HG02884 (cell line): ENCODE measurements around the gene AGAP1.

Experiments
- ATAC-seq: cut with Tn5 transposase; IDR thresholded peaks from one replicate; pipeline ENCODE4 v1.9.1; 2021; ENCODE audit warnings: mild to moderate bottlenecking, moderate library complexity; ENCODE audit not compliant: unreplicated experiment

AGAP1 gene

GRCh38 chr2:236008857-236009256 is 515.0 kb downstream of the AGAP1 start:
- ATAC-seq = no peak

- ATAC-seq = no peak
Measured at GRCh38 chr2:236010920-236011685, 517.3 kb downstream of the AGAP1 start.

GRCh38 chr2:236012155-236012554 is 518.3 kb downstream of the AGAP1 start:
- no peak for ATAC-seq

- ATAC-seq = no peak
Measured at GRCh38 chr2:236014408-236015131, 520.7 kb downstream of the AGAP1 start.

- no peak for ATAC-seq
Measured at GRCh38 chr2:236015171-236015570, 521.3 kb downstream of the AGAP1 start.

GRCh38 chr2:236016496-236016895 is 522.7 kb downstream of the AGAP1 start:
- no peak for ATAC-seq

GRCh38 chr2:236017446-236017845 is 523.6 kb downstream of the AGAP1 start:
- no peak for ATAC-seq

- no peak for ATAC-seq
Measured at GRCh38 chr2:236019434-236019833, 525.6 kb downstream of the AGAP1 start.

GRCh38 chr2:236021499-236022057 is 527.7 kb downstream of the AGAP1 start:
- ATAC-seq = no peak

GRCh38 chr2:236022128-236022527 is 528.3 kb downstream of the AGAP1 start:
- no peak for ATAC-seq

- no peak for ATAC-seq
Measured at GRCh38 chr2:236025892-236026291, 532.0 kb downstream of the AGAP1 start.

GRCh38 chr2:236026841-236027240 is 533.0 kb downstream of the AGAP1 start:
- ATAC-seq = no peak

- no peak for ATAC-seq
Measured at GRCh38 chr2:236028066-236028465, 534.2 kb downstream of the AGAP1 start.

GRCh38 chr2:236033462-236033861 is 539.6 kb downstream of the AGAP1 start:
- no peak for ATAC-seq

- no peak for ATAC-seq
Measured at GRCh38 chr2:236034974-236035373, 541.1 kb downstream of the AGAP1 start.

- ATAC-seq = no peak
Measured at GRCh38 chr2:236036045-236036444, 542.2 kb downstream of the AGAP1 start.

GRCh38 chr2:236038096-236038495 is 544.3 kb downstream of the AGAP1 start:
- ATAC-seq = no peak

GRCh38 chr2:236040600-236041328 is 546.9 kb downstream of the AGAP1 start:
- no peak for ATAC-seq

GRCh38 chr2:236041616-236042015 is 547.8 kb downstream of the AGAP1 start:
- ATAC-seq = no peak

GRCh38 chr2:236042087-236042486 is 548.2 kb downstream of the AGAP1 start:
- ATAC-seq = no peak

GRCh38 chr2:236044191-236044590 is 550.3 kb downstream of the AGAP1 start:
- ATAC-seq = no peak
